ENCODE data around the gene GUCA2B.

The GUCA2B gene

GRCh38 chr1:42189931-42190853 is 37.0 kb downstream of the GUCA2B start:
- DNase-seq (ENCODE audit: low read depth) = no peak

DNA sequence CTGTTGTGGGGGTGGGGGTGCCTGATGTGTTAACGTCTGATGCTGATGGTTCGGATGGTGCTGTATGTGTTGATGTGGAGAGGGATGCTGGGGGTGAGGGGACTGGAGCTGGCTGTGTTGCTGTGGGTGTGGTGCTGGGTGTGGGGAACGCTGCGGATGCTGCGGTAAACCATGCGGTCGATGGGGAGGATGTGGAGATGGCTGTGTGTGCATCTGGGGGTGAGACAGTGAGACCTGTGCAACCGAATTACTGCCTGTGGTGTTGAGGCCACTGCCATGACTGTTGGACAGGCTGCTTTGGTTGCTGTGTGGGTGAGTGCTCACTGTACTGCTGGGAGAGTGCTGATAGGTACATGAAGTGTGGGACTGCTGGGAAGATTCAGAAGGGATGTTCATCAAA is 38.1 kb downstream of the GUCA2B start:
- DNase-seq (ENCODE audit: low read depth) = no peak

GRCh38 chr1:42192106-42192505 is 38.9 kb downstream of the GUCA2B start:
- no peak for DNase-seq (ENCODE audit: low read depth)

DNA sequence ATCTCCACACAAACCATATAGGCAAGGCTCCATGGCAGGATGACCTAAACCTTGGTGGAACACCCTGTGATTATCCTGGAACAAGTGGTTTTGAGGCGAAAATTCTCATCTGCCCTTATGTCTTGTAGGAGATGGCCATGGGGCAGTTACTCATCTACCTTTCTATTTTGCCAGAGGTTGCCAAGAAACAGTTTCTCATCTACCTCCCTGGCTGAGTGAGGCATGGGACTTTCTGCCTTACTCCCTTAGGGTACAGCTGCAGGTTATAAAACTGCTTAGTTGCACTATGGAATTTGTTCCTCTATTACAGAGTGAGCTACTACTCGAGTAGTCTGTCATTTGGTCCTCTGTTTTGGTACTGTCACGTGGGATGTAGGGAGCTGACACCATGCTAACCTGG is 42.6 kb downstream of the GUCA2B start:
- DNase-seq (ENCODE audit: low read depth) = no peak

- no peak for DNase-seq (ENCODE audit: low read depth)
Measured at GRCh38 chr1:42198251-42198650, 45.0 kb downstream of the GUCA2B start.

DNA sequence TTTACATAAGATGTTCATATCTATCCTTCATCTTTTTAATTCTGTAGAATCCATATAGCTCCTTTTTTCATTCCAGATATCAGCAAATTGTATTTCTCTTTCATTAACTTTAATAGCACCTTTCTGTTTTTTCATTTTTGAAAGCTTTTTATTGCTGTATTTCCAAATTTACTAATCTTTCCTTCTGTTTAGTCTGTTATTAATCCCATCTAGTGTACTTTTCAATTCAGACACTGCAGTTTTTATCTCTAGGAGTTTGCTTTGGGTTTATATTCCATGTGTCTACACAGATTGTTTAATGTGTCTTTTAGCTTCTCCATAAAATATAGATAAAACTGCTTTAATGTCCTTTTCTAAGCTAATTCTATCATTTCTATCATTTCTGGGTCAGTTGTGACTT is 48.8 kb downstream of the GUCA2B start:
- no peak for DNase-seq (ENCODE audit: low read depth)

Data from stromal cell of bone marrow (primary cell).